ENCODE results near the gene ANKLE1.

DNA sequence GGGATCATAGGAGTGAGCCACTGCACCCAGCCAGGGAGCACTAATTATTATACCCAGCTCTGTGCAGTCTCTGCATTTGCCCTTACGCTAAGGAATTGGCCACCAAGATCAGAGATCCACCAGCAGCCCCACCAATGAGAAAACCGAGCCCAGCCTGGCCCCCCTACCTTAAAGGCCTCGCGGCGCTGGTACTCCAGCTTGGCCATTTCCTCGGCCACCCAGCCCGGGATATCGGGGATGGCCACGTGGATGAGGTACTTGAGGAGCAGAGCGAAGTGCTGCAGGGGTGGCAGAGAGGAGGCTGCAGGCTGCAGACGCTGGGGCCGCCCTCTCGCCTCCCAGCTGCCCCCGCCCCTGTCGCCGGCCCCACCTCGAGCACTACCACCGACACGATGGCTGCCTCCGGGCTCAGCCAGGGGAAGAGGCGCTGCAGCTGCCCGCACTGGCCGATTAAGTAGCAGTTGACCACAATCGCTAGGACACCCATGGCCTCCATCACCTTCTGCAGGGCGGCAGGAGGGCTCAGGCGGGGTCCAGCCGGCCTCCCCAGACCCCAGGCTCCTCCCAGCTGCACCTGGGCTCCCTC, 45.5 kb downstream of the ANKLE1 start:
- TF ChIP-seq, protein P1, sequence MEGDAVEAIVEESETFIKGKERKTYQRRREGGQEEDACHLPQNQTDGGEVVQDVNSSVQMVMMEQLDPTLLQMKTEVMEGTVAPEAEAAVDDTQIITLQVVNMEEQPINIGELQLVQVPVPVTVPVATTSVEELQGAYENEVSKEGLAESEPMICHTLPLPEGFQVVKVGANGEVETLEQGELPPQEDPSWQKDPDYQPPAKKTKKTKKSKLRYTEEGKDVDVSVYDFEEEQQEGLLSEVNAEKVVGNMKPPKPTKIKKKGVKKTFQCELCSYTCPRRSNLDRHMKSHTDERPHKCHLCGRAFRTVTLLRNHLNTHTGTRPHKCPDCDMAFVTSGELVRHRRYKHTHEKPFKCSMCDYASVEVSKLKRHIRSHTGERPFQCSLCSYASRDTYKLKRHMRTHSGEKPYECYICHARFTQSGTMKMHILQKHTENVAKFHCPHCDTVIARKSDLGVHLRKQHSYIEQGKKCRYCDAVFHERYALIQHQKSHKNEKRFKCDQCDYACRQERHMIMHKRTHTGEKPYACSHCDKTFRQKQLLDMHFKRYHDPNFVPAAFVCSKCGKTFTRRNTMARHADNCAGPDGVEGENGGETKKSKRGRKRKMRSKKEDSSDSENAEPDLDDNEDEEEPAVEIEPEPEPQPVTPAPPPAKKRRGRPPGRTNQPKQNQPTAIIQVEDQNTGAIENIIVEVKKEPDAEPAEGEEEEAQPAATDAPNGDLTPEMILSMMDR (IDR thresholded peaks at IDR 0.05; ENCODE audit: low read length): no peak
- TF ChIP-seq EZH2 (IDR thresholded peaks at IDR 0.05; ENCODE audit: borderline replicate concordance, low read length): no peak

All from OCI-LY1 (cell line).